Activated CD8-positive, alpha-beta memory T cell treated with anti-CD3 and anti-CD28 coated beads, Interleukin-2, amount 50 U/mL, for 4 hours (primary cell): ENCODE data around the gene LCE3B.

Source experiments
- DNase-seq: peaks from one replicate; pipeline ENCODE4 v3.0.0-alpha.2; 2020

LCE3B gene

DNA sequence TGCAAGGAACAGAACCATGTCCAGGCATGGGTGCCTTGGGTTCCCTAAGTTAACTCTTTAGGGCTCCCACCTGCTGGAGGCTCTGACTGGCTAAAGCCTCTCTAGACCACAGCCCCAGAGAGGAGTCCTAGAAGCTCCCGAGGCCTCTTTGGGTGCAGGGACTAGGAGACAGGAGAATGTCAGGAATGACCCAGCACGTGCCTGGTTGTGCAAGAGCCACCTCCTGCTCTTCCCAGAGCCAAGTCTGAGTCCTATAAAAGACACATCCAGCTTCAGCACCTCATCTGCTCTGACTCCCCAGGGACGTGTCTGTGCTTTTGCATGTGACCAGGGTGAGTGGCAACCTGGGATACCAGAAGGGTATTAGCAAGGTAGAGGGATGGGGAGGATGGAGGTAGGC is 49.5 kb downstream of the LCE3B start, which contains the start of gene LCE2D:
Gene LCE2D, plus strand, starts transcription at position 283 of the 400 bp plus-strand sequence. CDS start 726 bp downstream, outside the sequence.
- DNase-seq = no peak
